HG03066 (cell line): ENCODE results near the gene CGB7.

Experiments used
- ATAC-seq: cut with Tn5 transposase; IDR thresholded peaks from one replicate; pipeline ENCODE4 v1.9.1; 2021; ENCODE audit warnings: low read depth; ENCODE audit not compliant: unreplicated experiment

The CGB7 gene

DNA sequence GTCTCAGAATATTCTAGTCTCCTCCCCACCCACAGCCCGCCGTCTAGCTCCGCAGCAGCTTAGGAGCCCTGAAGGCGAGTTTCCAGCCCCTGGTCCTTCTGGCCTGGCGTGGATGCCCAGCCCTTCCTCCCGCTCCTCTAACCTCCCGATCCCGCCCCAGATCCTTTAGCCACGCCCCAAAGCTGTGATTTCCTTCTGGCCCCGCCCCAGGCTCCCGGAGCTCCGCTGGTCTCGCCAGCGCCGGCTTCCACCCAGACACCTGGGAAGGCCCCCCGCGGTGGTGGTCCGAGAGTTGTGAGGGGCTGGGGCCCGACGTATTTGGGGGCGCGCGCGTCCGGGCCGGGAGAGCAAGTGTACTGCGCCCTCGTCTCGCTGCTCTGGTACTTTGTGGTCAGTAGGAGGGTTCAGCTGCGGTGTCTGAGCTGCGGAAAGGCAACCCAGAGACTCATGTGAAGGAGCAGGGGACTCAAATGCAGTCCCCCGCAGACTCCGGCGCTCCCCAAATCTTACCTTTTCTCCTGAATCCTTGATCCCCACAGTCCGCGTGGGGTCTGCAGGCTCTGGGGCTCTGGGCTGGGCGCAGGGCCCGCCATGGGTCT, at the start of gene CGB7:
Gene CGB7, minus strand, starts transcription at position 114 of the 599 bp plus-strand sequence. CDS start 2,374 bp downstream, outside the sequence.
- no peak for ATAC-seq

DNA sequence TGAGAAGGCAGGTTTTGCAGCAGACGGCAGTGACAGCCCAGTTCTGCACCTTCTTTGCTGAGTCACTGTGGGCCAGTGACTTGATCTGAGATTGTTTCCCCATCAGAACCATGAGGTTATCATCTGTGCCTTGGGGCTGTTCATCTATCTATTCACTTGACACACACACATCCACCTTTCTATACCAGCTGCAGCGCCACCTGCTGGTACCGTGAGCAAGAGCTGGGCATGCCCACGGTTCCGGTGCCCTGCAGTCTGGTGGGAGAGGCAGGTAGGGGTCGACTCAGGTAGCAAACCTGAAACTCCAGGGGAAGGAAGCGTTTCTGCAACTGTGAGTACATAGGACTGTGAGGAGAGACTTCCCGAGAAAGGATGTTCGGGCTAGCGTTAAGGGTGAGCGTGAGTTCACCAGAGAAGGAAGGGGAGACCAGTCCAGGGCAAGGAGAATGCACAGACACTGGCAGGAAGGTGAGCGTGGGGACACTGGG, 49.1 kb upstream of the CGB7 start:
- no peak for ATAC-seq

DNA sequence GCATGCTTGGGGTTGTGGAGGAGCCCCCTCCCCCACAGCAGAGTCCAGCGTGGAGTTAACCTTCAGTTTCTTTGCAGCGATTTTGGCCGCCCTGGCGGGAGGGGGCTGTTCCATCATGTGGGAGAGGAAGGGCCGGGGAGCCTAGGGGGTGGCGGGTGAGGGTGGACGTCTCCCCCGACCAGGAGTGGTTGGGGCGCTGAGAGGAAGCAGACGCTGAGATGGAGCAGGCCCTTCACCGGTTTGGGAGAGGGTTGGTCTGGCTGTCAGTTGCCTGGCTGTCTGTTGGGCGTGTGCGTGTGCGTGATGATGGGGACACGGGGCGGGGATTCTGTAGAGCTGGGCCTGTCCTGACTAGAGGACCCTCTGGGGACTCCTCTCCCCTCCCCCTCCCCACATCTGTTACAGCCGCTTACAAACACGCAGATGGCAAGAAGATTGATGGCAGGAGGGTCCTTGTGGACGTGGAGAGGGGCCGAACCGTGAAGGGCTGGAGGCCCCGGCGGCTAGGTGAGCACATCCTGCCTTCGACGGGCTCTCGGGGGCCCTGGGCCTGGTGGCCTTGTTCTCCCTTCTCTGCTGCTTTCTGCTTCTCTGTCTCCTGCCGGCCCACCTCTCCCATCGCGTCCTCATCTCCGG, 46.8 kb upstream of the CGB7 start:
- no peak for ATAC-seq

DNA sequence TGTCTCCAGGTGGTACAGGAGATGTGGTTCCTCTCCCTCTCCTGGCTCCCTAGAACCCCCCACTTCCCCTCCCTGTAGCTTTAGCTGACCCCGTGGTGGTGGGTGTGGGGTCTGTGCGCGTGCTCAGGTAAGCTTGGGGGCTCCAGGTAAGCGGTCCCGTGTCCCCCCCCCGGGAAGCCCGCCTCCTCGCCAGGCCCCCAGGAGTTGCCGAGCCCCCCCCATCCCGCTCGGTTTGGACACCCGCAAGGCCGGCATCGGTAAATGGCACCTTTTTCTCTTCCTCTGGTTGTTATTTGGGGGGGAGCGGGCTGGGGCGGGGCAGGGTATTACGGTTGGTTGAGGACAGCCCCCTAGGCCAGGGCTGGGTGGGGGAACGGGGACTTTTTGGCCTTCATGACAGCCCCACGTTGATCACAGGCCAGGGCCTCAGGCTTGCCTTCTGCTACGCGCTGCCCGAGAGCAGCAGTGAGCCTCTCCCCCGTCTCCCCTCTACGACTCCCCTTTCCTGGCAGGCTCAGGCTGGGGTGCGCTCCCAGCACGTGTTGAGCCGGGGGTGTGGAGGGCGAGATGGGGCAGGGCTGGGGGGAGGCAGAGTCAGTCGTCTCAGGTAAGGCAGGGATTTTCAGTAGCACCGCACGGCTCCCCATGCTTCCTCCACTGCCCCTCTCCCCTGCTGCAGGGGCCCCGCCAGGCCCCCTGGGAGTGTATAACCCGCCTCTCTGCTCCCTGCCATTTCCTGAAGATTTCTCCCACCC, 46.0 kb upstream of the CGB7 start:
- ATAC-seq = no peak

DNA sequence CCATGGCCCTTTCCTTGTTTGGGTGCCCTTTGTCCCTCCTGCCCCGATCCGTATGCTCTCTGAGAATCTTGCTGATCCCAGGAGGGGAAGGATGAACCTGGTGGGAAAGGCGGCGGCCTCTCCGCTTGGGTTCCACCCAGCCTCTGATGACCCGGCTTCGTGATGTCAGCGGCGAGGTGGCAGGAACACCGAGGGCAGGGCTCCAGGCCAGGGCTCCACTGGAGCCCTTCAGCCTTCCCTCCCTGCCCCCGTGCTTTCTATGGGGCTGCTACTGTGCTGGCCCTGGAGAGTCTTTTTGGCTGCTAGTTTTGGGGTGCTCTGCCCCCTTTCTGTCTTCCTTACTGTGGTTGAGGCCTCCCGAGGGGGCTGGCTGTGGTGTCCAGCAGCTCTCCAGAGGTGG, 44.8 kb upstream of the CGB7 start:
- no peak for ATAC-seq

DNA sequence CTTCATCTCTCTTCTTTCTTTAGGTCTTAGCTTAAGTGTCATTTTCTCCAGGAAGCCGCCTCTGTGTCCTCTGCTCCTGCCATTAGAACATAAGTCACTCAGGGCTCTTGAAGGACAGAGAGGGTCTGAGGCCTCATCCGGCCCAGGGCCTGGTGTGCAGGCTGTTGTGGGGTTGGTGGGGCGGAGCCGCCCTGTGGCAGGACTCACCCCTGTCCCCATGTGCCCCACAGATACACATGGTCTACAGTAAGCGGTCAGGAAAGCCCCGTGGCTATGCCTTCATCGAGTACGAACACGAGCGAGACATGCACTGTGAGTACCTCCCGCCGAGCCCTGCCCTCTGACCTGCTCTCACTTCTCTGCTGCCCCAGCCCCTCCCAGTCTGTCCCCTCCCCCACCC, 43.6 kb upstream of the CGB7 start:
- no peak for ATAC-seq

DNA sequence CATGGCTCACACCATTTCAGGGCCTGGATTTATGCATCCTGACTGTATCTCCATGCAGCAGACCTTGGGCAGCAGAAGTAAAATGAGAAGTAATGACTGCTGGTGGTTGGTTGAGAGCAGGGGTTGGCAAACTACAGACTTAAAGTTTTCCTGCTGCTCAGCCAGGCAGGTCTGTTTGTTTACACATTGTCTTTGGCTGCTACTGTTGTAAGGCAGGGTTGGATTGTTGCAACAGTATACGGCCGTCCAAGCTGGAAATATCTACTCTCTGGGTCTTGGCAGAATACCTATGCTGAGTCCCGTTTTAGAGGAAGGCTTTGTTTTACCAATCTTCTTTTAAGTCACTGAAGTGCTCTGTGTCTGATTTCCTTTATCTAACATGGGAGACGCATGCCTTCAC, 41.2 kb upstream of the CGB7 start:
- ATAC-seq = no peak

DNA sequence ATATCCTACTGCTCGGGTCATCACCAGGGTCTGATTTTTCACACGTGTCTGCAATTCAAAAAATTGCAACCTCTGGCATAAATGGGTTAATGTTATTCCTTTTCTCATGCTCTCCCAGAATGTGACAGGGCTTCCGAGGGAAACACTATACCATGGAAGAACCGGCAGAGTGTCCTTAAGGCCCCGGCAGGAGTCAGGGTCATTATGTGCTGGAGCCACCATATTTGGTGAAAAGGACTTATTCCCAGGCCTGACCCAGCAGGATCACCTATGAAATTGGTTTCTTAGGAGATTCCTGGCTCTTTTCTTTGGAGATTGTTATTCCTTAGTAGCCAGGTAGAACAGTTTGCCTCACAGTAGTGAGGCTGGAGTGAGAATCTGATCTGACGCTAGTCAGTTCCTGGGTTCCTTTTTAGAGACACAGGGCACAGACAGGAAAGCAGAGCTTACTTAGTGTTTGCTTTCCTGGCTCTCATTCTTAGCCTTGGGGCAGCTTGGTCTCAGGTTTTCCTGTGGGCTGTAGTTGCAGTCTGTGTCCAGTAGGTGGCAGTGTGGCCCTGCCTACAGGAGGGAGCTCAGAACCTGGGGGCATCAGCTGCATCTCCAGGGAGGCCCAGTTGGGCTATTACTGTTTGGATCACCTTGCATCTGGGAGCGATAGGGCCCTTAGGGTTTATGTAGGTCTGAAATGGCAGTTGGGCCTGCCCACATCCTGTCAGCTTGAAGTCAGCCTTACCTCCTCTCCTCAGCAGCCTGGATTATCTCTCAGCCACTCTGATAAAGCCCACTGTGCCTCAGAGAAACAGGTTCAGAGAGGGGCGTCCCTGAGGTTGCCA, 40.1 kb upstream of the CGB7 start:
- no peak for ATAC-seq

DNA sequence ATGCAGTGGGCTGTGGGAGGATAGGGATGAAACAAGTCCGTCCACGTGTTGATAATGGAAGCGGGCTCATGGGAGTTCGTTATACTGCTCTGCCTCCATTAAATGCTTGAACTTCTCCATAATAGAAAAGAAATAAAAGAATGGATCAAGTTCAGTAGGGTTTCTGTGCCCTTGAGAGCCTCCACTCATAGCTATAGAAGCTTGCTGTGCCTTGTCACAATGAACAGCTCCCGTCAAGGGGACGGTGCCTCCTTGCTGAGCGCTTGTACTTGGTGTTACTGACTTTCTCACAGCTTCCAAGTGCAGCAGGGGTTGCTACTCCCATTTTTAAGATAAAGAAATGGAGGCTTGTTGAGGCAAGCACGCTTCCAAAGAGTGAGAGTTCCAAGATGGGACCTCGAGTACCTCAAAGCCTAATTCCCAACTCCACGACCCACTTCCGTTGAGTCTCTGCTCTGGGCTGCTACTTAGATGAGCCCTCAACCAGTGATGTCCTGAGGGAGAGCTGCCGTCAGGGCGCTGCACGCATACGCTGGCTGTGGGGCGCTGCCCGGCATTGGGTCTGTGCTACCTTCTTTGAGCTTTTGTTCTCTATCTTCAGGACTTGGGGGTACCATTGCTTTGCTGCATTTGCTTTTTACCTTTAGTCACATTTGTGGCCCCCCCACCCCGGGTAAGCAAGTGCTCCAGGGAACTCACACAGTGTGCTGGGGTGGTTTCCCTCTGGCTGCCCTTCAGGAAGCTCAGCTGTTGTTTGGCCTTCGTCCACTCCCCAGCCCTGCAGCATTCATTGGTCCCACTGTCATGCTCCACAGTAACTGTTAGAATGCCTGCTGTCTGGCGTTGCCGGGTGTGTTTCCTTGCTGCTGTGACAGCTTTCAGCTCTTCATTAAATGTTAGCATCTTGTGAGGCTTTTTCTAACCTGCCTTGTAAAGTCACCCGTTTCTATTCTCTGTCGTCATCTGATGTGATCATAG, 37.2 kb upstream of the CGB7 start:
- ATAC-seq = no peak

DNA sequence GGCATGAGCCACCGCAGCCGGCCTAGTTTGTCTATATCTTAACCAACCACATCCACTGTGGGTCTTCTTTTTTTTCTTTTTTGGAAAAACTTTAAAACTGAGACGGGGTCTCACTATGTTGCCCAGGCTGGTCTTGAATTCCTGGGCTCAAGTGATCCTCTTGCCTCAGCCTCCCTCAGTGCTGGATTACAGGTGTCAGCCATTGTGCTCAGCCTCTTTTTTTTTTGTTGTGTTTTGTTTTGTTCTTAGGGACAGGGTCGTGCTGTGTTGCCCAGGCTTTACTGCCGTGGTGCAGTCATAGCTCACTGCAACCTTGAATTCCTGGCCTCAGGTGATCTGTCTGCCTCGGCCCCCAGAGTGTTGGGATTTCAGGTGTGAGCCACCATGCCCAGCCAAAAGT, 35.1 kb upstream of the CGB7 start:
- ATAC-seq = no peak

DNA sequence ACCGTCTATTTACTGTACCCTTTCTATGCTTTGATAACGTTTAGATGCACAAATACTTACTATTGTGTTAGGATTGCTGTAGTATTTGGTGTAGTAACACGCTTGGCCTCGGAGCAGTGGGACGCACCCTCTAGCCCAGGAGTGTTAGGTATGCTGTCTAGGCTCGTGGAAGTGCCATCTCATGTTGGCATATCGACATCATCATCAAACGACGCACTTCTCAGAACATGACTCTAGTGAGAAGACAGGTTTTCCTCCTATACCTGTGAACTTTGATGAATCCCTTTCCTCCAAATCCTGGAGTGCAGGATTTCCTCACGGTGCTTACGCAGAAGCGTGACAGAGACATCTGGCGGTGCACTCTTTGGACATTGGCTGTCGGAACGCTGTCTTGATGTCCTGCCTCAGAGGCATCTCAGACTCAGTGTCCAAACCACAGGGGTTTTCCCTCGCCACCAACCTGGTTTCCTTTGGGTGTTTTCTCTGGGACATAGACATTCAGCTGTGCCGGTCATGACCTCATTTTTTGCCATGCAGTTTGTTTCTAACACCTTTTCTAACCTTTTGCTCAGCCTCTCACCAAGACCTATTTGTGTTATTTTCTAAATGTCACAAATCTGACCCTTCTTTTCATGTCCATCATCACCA, 34.0 kb upstream of the CGB7 start:
- no peak for ATAC-seq

DNA sequence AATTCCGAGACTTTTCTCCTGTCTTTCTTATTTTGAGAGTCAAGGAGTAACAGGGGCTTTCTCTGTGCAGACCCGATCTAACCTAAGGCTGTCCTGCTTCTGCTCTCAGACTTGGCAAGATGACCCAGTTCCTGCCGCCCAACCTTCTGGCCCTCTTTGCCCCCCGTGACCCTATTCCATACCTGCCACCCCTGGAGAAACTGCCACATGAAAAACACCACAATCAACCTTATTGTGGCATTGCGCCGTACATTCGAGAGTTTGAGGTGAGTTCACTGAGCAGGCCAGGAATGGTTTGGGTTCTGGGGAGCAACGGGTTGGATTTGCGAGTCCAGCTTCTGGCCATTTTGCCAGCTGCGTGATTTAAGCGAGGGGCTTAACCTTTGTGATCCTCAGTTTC, 28.7 kb upstream of the CGB7 start:
- no peak for ATAC-seq

DNA sequence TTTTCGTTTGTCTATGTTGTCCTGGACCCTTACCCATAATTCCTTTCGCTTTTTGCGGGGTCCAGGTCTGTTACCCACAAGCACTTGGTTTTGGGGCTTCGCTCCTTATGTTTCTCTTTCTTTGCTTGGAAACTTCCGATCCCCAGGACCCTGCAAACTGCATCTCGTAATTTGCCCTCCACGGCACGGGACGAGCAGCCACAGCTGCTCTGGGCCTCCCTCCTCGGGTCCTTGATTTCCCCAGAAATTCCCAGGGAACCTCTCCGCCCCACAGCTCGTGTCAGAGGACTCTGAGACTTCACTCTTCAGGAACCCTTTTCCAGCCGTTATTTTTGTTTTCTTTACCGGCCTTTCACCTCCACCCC, 28.3 kb upstream of the CGB7 start:
- ATAC-seq = no peak

DNA sequence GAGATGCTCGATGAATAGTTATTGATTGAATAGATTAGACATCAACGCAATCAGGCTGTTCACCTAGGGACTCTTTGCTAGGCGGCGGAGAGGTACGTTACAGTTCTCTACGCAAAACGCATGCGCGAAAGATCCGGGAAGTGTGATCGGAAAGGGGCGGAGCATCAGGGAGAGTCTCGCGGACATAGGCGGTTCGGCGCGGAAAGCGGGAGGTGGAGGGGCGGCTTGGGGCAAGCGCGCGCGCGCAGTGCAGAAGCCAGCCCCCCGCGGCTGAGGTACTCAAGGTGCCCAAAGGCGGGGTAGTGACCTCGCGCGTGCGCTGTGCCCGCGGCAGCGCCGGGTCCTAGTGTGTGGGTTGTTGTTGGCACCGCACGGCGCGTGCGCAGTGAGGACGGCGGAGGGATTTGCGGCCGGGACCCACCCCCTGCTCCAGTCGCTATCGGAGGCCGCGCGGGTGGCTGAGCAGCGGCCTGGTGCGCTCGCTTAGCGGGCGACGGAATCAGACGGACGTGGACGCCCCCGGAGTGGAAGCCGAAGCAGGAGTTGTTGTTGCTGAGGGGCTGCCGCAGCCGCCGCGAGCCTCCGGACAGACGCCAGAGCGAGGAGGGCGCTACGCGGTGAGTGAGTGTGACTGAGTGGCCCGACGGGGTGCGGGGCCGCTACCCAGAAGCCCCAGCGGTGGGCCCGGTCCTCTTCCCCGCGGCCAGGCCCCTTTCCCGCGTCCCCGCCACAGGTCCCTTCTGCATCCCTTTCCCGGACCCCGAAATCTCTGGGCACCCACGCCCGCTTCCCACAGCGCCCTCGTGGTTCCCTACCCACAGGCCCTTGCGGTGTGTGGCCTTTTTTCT, 27.7 kb upstream of the CGB7 start, which contains the start of gene SNRNP70:
Gene SNRNP70, plus strand, starts transcription at position 432 of the 848 bp plus-strand sequence. CDS start 964 bp downstream, outside the sequence.
- ATAC-seq = peak; percentile 69

DNA sequence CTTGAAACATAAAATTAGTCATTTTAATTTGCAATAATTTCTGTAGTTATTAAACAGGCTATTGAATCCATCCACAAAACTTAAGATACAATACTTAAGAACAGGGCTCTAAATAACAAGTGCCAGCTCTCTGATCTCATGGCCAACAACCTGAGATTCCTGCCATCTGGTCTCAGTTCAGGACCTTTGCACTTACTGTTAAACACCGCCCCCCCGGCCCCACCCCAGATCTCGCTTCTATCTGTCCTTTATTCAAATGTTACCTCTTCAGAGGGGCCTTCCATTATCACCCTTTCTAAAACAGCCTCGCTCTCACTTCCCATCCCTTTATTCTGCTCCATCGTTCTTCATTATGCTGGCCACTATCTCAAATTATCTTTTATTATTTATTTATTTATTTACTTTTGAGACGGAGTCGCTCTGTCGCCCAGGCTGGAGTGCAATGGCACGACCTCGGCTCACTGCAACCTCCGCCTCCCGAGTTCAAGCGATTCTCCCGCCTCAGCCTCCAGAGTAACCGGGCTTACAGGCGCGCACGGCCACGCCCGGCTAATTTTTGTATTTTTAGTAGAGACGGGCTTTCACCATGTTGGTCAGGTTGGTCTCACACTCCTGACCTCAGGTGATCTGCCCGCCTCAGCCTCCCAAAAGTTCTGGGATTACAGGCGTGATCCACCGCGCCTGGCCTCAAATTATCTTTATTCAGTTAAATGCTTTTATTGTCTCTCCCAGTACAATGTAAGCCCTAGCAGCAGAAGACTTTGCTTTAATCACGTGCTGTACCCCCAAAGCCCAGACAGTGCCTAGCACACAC, 26.9 kb upstream of the CGB7 start:
- ATAC-seq = no peak

DNA sequence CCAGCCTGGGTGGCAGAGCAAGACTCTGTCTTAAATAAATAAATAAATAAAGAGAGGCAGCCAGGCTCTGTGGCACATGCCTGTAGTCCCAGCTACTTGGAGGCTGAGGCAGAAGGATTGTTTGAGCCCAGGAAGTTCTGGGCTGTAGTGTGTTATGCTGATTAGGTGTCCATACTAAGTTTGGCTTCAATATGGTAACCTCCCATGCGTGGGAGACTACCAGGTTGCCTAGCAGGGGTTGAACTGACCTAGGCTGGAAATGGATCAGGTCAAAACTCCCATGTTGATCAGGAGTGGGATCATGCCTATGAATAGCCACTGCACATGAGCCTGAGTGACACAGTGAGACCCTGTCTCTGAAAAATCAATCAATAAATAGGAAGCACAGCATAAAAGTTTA, 23.7 kb upstream of the CGB7 start:
- ATAC-seq = no peak

DNA sequence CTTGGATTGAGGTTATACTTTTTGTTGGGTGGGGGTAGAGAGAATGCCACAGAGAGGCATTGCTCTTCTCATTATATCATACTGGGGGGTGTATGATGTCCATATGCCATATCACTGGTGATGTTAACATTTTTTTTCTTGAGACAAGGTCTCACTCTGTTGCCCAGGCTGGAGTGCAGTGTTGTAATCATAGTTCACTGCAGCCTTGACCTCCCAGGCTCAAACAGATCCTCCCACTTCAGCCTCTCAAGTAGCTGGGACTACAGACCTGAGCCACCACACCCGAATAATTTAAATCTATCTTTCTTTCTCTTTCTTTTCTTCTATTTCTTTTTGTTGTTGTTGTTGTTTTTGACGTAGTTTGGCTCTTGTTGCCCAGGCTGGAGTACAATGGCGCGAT, 22.8 kb upstream of the CGB7 start:
- no peak for ATAC-seq
